WERI-Rb-1 (cell line): Measurements from ENCODE around the gene ADORA1.

ENCODE experiments used
- DNase-seq: peaks from one replicate; pipeline ENCODE4 v3.0.0-alpha.2; 2020
- H3K27ac ChIP-seq: fragments of 250-450 bp; sonication (Bioruptor Pico); 2 replicates; pipeline ENCODE4 v1.5.1; 2020; ENCODE audit warnings: mild to moderate bottlenecking, moderate library complexity
- H3K27me3 ChIP-seq: fragments of 250-450 bp; sonication (Bioruptor Pico); 2 replicates; pipeline ENCODE4 v1.5.1; 2021; ENCODE audit warnings: mild to moderate bottlenecking, low read depth, moderate library complexity; ENCODE audit not compliant: insufficient read depth, severe bottlenecking
- H3K36me3 ChIP-seq: fragments of 250-450 bp; sonication (Bioruptor Pico); 2 replicates; pipeline ENCODE4 v1.5.1; 2020; ENCODE audit warnings: mild to moderate bottlenecking, moderate library complexity
- H3K4me3 ChIP-seq: 2 replicates; pipeline ENCODE4 v1.5.1; 2011; ENCODE audit warnings: low read depth, mild to moderate bottlenecking, control low read depth, low read length
- H3K9me3 ChIP-seq: fragments of 250-450 bp; sonication (Bioruptor Pico); 2 replicates; pipeline ENCODE4 v1.5.1; 2021; ENCODE audit warnings: mild to moderate bottlenecking, moderate library complexity; ENCODE audit not compliant: severe bottlenecking
- CTCF ChIP-seq: IDR thresholded peaks from 2 replicates; pipeline ENCODE4 v1.5.1; 2011; ENCODE audit warnings: low read depth, mild to moderate bottlenecking, control low read depth, inconsistent platforms, low read length

ADORA1 gene

GRCh38 chr1:203153051-203153988 lies 25.8 kb downstream of the ADORA1 start:
- H3K9me3 ChIP-seq, result no peaks in the 10 kb centered on the region
- peak overlapping the region; percentile 2; the same call in 1 of the 2 replicates for H3K27ac ChIP-seq
- H3K36me3 ChIP-seq, result peaks cover 8% of the 10 kb centered on the region; the same call in 1 of the 2 replicates
- no peak overlapping the region for H3K4me3 ChIP-seq
- no peak for TF ChIP-seq CTCF
- no peaks in the 10 kb centered on the region for H3K27me3 ChIP-seq
- no peak for DNase-seq

- no peak overlapping the region for H3K4me3 ChIP-seq
- H3K27ac ChIP-seq, result no peak overlapping the region
- no peak for TF ChIP-seq CTCF
- peaks cover 8% of the 10 kb centered on the region; the same call in 1 of the 2 replicates for H3K36me3 ChIP-seq
- no peaks in the 10 kb centered on the region for H3K9me3 ChIP-seq
- DNase-seq, result no peak
- H3K27me3 ChIP-seq, result no peaks in the 10 kb centered on the region
Measured at GRCh38 chr1:203153989-203154821, 26.7 kb downstream of the ADORA1 start.

GRCh38 chr1:203156280-203156679 lies 28.8 kb downstream of the ADORA1 start:
- no peak overlapping the region for H3K27ac ChIP-seq
- H3K36me3 ChIP-seq, result peaks cover 8% of the 10 kb centered on the region; the same call in 1 of the 2 replicates
- no peak overlapping the region for H3K4me3 ChIP-seq
- H3K9me3 ChIP-seq, result no peaks in the 10 kb centered on the region
- no peak for TF ChIP-seq CTCF
- no peaks in the 10 kb centered on the region for H3K27me3 ChIP-seq
- DNase-seq, result no peak

GRCh38 chr1:203158423-203158822 lies 30.9 kb downstream of the ADORA1 start:
- TF ChIP-seq CTCF, result no peak
- H3K27ac ChIP-seq, result no peak overlapping the region
- no peak for DNase-seq
- H3K9me3 ChIP-seq, result no peaks in the 10 kb centered on the region
- no peak overlapping the region for H3K4me3 ChIP-seq
- no peaks in the 10 kb centered on the region for H3K27me3 ChIP-seq
- H3K36me3 ChIP-seq, result peaks cover 8% of the 10 kb centered on the region; the same call in 1 of the 2 replicates

GRCh38 chr1:203158960-203159665 lies 31.6 kb downstream of the ADORA1 start:
- peaks cover 8% of the 10 kb centered on the region; the same call in 1 of the 2 replicates for H3K36me3 ChIP-seq
- DNase-seq, result no peak
- TF ChIP-seq CTCF, result no peak
- no peaks in the 10 kb centered on the region for H3K27me3 ChIP-seq
- H3K27ac ChIP-seq, result no peak overlapping the region
- no peaks in the 10 kb centered on the region for H3K9me3 ChIP-seq
- H3K4me3 ChIP-seq, result no peak overlapping the region
